HFF-Myc (cell line): Measurements from ENCODE around the gene SLC7A4.
"Not testable (repeated sequence)": the region's sequence is repeated elsewhere in the genome, so short reads cannot be mapped to it uniquely, and the experiment has no call there.

Experiments
- DNase-seq: peaks from one replicate; pipeline ENCODE4 v3.0.0-alpha.2; 2011; ENCODE audit warnings: low read depth; ENCODE audit errors: extremely low read depth
- H3K4me3 ChIP-seq: replicated peaks from 2 replicates; pipeline ENCODE4 v1.5.1; 2011; ENCODE audit warnings: low read depth, mild to moderate bottlenecking, control low read depth, low read length
- TF ChIP-seq, protein P1 (sequence below): IDR thresholded peaks from 2 replicates; pipeline ENCODE4 v1.5.1; 2012; ENCODE audit warnings: mild to moderate bottlenecking, low read depth, low read length, control low read depth; ENCODE audit errors: missing control alignments

The SLC7A4 gene

GRCh38 chr22:21043860-21044535, 11.6 kb upstream of the SLC7A4 start:
- TF ChIP-seq, protein P1, sequence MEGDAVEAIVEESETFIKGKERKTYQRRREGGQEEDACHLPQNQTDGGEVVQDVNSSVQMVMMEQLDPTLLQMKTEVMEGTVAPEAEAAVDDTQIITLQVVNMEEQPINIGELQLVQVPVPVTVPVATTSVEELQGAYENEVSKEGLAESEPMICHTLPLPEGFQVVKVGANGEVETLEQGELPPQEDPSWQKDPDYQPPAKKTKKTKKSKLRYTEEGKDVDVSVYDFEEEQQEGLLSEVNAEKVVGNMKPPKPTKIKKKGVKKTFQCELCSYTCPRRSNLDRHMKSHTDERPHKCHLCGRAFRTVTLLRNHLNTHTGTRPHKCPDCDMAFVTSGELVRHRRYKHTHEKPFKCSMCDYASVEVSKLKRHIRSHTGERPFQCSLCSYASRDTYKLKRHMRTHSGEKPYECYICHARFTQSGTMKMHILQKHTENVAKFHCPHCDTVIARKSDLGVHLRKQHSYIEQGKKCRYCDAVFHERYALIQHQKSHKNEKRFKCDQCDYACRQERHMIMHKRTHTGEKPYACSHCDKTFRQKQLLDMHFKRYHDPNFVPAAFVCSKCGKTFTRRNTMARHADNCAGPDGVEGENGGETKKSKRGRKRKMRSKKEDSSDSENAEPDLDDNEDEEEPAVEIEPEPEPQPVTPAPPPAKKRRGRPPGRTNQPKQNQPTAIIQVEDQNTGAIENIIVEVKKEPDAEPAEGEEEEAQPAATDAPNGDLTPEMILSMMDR = no peak
- DNase-seq = no peak
- H3K4me3 ChIP-seq = no peak overlapping the region

GRCh38 chr22:21042978-21043859, 10.9 kb upstream of the SLC7A4 start:
- TF ChIP-seq, protein P1 = no peak
- no peak overlapping the region for H3K4me3 ChIP-seq
- no peak for DNase-seq

- DNase-seq = no peak
- TF ChIP-seq, protein P1 = no peak
- no peak overlapping the region for H3K4me3 ChIP-seq
Measured at GRCh38 chr22:21041937-21042336, 9.6 kb upstream of the SLC7A4 start.

DNA sequence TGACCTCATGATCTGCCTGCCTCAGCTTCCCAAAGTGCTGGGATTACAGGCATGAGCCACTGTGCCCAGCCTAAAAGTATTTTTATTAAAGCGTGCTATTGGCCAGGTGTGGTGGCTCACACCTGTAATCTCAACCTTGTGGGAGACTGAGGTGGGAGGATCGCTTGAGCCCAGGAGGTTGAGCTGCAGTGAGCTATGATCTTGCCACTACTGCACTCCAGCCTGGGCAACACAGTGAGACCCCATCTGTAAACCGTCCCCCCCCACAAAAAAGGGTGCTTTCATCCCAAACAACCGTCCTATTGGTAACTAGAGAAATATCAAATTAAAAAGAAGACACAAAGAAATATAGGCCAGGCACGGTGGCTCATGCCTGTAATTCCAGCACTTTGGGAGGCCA, 6.8 kb upstream of the SLC7A4 start:
- DNase-seq, H3K4me3 ChIP-seq: not testable (repeated sequence)

DNA sequence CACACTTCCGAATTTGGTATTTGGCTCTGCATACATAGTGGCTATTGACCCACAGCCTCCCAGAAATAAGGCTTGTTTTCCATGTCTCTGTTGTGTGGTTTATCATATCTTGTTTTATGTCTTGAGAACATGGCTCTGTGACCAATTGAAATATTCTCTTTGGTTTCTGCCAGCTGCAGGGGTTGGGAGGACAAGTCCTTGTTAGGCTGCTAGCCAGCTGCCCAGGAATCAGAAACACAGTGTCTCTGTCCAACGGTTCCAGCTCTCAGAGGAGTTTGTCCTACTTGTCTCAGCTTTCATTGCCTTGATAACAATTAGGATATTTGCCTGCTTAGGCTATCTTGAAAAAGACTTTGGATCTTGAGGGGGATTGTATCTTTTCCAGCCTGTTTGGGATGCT, 6.0 kb upstream of the SLC7A4 start:
- no peak overlapping the region for H3K4me3 ChIP-seq
- no peak for DNase-seq
- TF ChIP-seq, protein P1 = no peak

DNA sequence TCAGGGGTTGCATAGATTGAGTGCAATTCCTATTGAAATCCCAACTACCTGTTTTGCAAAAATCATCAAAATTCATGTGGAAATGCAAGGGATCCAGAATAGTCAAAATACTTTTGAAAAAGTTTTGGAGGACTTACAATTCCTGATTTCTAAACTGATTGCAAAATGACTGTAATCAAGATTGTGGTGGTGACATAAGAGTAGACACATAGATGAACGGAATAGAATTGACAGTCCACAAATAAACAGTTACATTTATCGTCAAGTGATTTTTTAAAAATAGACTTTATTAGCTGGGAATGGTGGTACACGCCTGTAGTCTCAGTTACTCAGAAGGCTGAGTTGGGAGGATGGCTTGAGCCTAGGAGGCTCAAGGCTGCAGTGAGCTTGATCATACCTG, 2.6 kb upstream of the SLC7A4 start:
- no peak overlapping the region for H3K4me3 ChIP-seq
- TF ChIP-seq, protein P1 = no peak
- DNase-seq = no peak

DNA sequence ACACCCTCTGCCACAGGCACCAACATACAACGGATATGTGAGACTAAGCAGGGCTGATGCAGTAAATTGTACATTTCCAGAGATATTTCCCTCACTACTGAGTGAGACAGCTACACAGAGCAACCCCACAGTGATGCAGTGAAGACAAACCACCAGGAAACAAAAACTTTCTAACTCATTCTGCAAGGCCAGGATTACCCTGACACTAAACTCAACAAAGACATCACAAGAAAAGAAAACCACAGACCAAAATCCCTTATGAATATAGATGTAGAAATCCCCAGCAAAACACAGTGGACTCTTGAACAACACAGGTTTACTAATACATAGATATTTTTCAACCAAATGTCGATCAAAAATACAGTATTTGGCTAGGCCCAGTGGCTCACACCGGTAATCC, 1.5 kb upstream of the SLC7A4 start:
- H3K4me3 ChIP-seq = no peak overlapping the region
- TF ChIP-seq, protein P1 = no peak
- DNase-seq = no peak
